Fibroblast of gingiva (primary cell): Measurements from ENCODE around the gene KBTBD8.

Experiments used
- DNase-seq: peaks from one replicate; pipeline ENCODE4 v3.0.0-alpha.2; 2011; ENCODE audit warnings: low read depth

Gene KBTBD8

DNA sequence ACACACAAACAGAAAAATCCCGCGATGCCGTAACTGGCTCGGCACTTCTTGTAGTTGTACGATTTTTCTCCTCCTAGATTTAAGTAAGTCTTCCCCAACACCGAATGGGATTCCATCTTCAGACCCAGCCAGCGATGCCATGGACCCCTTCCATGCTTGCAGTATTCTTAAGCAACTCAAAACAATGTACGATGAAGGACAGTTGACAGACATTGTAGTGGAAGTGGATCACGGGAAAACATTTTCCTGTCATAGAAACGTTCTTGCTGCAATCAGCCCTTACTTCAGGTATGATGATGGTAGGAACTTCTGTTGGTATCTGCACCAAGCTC, 763 bp downstream of the KBTBD8 start:
- no peak for DNase-seq

DNA sequence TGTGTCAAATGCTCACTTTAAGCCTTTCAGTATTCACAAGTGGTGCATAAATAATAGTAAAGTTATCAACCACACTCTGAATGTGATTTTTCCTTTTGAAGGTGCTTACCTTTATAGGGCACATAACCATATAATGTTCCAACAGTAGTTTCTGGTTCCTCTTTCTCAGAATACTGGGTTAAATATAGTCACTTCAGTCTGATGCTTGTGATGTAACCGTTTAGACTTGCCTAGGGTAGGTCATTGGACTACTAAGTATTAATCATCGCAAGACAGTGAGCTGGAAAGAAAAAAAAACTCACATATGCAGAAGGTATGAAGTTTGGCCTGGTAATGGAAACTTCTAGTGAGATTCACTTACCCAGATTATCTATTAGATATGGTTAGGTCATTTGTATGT, 1.9 kb downstream of the KBTBD8 start:
- DNase-seq = no peak

DNA sequence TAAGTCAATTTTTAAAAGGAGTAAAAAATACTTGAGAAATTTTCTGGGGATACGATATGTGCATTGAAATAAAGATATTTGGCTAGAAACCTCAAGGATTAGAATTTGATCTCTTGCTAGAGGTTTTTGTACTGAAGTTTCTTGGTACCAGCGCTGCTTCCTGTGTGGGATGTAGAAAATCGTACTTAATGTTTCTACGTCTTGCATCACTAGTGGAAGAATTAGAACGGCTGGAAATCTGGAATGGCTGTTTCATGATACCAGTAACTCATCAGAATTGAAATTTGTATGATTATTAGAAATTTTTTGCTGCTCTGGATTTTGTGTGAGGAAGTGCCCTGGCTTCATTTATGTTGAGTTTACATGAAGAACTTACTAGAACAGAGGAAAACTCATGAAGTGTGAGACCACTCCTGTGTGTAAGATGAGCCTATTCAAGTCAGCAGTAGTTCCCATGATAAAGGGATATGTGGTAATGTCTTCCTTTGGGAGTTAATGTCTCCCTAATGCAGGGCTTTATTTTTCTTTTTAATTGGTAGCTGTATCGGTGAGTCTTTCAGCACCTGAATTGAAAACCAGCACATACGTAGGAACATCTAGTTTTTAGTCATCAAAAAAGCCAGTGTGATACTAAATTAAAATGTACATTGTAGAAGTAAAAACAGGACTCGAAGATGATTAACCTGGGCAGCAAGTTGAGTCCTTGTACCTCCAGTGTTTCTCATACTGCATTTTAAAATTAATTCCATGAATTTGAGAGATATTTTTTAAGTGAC, 3.2 kb downstream of the KBTBD8 start:
- DNase-seq = no peak

DNA sequence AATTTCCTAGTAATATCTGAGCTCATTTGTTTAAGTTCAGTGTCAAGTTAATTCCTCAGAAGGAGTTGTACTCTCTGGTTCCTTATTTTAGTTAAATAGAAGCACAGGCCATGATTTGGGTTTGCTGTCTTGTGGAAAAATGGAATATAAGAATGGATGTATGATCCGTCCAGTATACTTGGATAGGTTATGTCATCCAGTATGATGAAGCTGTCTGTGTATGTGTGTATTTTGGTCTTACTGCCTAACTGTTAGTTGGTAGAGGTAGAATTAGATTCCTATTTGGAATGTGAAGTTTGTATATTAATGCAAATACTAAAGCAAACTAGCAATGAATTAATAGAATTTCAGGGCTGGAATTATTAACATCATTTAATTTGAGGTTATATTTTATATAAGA, 7.9 kb downstream of the KBTBD8 start:
- DNase-seq = no peak

DNA sequence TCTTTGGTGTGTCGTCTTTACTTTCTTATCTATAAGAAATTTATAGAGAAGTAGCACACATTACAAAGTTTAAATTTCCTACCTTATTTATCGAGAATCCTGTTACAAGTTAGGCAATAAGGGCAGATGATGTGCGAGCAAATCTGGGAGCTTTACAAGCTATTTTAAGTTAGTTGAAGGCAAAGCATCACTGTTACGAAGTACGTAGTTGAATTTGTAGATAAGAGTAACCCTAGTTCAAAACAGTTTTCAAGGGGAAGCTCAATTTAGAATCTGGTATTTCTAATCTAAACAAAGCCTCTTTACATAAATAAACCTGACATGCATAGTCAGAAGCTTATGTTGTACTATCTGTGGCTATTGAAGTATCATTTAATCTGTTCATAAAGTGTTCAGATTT, 8.4 kb downstream of the KBTBD8 start:
- DNase-seq = no peak

DNA sequence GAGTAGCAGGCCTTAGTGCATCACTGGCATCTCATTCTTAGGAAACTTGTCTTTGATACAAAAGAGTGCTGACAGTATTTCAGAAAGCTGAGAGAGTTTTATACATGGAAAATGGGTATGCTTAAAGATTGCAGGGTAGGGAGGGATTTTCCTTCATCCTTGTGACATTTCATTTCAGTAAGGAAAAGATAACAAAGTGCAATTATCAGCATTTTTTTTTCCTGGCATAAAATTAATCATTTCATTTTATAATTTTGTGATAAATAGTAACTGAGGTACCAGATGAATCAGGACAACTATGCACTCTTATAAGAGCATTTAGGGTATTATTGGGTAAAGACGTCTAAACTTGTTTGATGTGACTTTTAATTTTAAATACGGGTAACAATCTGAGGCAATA, 10.3 kb downstream of the KBTBD8 start:
- no peak for DNase-seq

DNA sequence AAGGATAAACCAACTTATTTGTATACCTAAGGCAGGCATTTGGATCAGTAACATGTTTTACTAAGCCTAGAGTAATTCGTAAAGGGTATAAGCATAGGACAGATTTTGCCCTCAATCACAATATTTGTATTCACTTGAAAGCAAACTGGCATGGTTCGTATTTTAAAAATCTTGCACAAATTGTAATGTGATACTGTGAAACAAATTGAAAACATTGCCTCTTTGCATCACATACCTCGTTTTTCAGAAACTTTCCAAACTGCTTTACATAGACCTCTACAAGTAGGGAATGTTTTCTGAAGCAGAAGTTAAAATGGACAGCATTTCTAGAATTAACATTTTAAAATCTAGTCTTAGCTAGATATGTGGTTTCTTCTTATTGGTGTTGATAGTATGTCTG, 11.6 kb downstream of the KBTBD8 start:
- peak; percentile 49 for DNase-seq

DNA sequence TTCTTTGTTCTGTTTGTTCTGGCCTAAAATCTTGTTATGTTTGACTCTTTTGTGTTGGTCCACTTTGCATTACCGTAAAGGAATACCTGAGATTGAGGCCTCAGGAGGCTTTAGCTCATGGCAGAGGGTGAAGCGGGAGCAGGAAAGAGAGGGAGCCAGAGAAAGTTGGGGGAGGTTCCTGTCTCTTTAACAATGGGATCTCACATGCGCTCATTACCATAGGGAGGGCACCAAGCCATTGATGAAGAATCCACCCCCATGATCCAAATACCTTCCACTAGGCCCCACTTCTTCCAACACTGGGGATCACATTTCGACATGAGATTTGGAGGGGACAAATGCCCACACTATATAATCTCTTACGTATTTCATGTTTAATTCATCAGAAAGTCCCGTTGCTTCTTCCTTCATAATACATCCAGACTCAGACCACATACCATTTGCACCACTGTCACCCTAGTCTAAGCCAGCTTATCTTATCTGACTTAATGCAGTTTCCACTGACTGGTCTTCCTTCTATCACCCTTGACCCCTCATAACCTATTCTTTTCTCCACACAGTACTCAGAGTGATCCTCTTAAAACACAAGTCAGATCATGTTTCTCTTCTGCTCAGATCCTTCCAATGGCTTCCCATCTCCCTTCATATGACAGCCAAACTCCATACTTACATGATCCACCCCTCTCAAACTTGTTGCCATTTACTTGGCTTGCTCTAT, 13.5 kb downstream of the KBTBD8 start:
- DNase-seq = no peak

DNA sequence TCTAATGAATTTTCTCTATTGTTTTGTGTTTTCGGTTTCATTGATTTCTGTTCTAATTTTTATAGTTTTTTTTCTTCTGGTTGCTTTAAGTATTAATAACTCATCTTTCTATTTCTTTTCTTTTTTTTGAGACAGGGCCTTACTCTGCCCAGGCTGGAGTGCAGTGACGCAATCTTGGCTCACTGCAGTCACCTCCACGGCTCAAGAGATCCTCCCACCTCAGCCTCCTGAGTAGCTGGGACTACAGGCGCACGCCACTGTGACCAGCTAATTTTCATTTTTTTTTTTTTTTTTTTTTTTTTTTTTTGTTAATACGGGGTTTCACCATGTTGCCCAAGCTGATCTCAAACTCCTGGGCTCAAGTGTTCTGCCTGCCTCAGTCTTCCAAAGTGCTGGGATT, 14.5 kb downstream of the KBTBD8 start:
- DNase-seq = no peak

DNA sequence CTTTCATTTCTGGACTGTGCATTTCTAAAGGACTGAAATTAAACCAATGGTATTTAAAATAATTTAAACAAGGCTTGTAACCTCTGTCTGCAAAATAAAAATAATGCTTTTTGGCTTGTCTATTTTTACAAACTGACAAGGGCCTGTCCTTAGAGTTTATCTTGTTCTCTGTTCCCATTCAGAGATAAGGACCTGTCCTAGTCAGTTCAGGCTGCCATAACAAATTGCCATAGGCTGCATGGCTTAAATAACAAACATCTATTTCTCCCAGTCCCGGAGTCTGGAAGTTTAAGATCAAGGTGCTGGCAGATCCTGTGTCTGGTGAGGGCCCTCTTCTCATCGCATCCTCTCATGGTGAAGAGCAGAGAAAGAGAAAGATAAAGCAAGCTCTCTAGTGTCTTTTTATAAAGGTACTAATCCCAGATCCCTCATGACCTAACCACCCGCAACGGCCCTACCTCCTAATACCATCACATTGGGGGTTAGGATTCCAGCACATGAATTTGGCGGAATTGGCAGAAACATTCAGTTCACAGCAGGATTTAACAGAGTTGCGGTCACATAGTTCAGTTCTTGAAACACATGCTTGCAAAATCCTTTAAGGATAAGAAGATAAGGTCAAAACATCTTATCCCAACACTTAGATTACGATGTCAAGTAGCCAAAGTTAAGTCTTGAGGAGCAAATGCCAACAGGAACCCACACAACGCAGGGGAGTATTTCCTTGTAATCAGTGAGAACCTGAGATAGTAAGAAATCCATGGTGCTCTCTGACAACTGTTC, 17.8 kb downstream of the KBTBD8 start:
- no peak for DNase-seq

DNA sequence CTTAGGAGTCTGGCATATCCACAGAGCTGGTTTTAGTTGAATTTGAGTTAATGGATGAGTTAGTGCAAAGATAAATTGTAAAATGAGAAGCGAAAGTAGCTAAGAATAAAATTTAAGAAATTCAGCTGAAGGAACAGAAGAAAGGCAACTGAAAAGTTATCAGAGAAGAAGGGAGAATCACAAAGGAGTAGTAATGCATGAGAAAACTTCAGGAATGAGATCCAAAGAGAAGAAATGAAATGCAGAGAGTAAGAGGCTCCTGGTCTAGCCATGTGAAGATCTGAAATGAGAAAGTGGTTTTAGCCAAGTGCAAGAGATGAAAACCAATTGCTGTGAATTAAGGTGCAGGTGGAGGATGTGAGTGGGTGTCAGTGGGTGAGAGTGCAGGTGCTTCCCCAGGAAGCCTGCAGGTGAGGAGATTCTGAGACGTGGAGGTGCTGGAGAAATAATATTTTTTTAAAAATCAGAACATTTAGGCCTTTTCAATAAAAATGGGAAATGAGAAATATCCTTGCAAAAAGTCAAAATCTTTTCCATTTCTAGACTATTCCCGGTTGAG, 18.5 kb downstream of the KBTBD8 start:
- DNase-seq = no peak

DNA sequence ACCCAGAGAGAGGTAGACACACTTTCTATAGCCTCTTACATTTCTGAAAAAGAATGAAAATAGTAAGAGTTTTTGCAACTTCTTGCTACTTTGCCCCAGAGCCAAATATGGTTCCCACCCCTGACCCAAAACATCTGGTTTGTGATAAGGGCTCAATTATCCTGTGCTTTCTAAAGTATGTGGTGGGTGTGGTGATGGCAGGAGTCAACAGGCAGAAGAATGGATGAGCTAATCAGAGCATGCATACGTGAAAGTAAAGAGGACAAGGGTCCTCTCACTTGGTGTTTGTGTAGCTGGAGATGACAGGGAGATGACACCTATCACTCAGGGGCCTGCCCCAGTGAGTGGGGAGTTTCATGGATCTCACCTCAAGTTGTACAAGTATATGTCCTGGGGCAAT, 19.1 kb downstream of the KBTBD8 start:
- DNase-seq = peak; percentile 14

DNA sequence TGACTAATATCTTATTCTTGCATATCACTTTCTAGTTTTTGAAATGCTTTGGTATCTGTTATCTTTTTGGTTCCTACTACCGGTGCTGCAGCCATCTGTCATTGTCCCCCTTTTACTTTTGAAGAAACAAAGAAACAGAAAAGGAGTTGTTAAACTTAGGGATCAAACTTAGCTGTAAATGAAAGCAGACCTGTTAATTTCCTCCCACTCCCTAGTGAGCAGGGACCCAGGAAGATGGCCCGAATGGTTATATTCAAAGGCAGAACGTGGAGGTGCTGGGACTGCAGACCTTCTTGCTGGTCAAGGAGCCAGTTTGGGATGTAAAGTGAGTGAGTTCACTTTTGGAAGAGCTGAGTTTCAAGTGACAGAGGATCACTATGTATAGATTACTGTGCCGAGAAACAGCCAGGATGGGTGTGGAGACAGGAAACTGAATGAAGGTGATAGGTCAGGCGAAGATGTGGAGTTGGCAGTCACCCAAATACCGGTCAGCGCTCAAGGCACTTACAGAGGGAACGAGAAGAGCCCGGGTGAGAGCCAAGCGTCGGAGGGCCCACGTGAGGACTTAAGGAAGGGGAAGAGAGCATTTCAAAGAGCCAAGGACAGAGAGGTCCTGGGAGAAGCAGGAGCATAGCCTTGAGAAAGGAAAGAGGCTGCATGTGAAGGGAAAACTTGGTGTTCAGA, 20.1 kb downstream of the KBTBD8 start:
- no peak for DNase-seq

DNA sequence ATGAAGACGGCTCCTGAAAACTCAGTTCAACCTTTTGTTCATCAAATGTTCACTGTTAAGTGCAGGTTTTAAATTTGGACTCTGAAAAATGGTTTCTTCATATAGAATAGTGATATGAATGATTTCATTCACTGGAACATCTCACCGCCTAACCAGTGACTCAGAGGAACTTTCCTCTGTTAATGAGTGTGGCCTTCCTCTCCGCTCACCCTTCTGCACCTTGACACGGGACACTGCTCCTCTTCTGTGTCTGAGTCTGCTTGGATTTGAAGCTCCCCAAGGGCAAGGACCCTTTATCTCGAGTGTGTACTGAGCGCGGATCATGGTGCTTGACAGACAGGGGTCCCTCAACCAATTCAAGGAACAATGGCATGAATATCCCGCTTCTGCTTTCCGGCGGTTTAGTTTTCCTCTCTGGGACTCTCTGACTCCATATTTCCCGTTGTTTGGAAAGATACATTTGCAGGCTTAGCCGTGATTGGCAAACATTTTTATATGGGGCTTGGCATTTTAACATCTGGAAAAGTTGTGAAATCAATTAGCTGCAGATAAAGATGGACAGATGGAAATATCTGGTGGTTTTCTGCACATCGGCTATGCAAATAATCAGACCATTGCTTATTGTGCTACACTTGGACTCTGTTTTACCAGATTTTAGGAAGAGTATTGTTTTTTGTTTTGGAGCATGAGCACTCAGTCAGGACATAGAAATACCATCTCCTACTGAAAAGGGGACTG, 20.9 kb downstream of the KBTBD8 start:
- peak; percentile 34 for DNase-seq

DNA sequence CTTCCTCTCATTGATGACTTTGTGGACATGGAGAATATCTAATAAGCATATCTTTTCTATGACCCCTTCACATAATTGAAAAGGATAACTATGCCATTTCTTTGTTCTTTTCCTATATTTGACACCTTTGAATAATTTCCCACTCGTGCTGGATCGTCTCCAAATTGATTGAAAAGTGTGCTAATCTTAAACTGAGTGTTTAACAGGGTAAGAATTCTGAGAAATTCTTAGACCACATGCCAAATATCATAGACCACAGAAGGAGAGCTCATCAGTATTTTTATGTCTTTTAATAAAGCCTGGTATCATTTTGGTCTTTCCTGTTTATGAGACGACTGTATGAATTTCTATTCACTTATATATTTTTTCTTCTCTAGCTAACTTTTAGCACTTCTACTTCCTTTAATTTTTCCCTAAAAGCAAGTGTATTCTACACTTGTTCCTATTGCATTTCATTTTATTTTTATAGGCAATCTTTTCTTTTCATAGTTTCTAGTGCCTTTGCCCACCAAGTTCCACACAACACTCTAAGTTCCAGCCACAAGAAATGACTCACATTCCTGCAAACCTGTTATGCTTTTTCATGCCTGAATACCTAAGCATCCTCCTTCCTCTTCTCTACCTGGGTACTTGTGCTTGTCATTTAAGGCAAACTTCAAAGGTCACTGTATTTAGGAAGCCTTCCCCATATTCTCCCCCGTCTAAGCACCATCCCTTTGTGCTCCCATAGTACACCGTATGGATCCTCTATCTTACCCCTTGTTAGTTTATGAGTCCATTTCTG, 30.1 kb downstream of the KBTBD8 start:
- no peak for DNase-seq

DNA sequence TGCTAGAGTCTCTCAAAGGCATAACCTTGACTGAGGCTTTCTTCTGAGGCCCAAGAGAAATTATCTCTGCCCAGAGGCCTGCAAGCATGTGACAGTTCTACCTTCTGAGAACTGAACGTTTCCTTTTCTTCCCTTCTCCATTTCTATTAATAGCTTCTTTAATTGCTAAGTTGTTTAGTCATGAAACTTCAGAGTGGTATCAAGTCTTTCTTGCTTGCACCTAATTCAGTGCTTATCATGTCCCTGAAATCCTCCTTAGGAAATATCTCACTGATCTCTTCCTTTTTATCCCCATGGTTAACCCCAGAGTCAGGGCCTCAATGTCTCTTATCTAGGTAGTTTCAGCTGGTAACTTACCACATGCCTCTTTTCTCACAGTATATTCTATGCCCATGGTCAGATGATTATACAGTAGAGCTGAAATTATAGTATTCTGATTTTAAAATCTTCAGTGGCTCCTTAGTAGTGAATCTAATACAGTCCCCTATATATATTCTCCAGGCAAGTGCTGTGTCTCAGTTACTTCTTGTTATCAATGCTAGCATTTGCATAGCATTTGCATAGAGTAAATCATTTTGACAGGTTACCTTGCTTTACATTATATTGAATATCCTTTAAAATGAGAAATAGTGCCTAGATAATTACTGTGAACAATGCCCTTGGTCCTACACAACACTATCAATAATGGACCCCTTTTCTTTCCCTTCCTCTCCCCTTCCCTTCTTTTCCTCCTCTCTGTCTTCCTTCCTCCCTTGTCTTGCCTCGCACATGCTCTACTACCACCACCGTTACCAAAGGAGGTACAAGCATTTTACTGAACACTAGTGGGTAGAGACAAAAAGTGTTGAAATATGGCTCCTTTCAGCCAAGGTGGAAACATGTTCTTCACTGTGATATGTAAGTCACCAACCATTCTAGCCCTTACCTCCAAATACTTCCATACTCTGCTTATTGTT, 33.0 kb downstream of the KBTBD8 start:
- no peak for DNase-seq

DNA sequence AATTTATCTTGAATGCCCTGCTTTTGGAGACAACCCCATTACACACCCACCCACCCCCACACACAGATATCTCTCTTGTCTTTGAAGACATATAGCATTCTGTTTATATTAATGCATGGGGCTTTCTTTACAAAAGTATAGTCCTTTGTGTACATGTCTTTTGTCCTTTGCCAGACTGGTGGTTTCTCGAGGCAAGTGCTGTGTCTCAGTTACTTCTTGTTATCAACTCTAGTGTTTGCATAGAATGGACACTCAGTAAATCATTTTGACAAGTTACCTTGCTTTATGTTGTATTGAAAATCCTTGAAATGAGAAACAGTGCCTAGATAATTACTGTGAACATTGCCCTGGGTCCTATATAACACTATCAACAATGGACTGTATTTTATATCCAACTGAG, 33.9 kb downstream of the KBTBD8 start:
- DNase-seq = no peak

DNA sequence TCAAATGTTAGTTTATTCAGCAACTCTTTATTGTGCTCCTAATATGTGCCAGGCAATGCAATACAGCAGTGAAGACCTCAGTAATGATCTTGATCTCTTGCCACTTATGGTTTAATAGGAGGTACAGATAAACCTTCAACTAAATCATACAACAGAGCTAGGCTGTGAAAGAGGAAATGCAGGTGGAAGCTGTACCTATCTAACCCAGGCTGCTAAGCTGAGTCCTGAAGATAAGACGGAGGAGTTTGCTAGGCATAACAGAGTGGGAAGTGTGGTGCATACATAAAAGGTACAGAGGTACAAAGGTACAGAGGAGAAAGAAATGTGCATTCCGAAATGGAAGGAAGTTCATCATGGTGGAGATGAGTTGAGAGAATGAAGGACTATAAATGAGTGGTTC, 35.0 kb downstream of the KBTBD8 start:
- DNase-seq = no peak

DNA sequence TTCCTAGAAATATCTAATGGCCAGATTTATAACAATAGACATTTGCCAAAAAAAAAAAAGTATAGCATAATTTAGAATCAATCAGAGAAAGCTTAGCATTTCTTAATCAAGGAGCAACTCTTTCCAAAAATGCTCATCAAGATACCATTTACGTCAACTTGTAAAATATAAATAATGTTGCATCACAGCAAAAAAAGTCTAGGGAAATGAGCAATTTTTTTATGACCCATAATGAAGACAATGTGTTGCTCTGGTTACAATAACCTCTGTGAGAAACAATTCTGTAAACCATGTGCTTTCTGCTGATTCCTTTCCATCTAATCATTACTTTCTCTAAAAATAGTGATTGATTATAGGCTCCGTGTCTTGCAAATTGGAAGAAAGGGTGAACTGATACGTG, 36.3 kb downstream of the KBTBD8 start:
- peak; percentile 42 for DNase-seq

DNA sequence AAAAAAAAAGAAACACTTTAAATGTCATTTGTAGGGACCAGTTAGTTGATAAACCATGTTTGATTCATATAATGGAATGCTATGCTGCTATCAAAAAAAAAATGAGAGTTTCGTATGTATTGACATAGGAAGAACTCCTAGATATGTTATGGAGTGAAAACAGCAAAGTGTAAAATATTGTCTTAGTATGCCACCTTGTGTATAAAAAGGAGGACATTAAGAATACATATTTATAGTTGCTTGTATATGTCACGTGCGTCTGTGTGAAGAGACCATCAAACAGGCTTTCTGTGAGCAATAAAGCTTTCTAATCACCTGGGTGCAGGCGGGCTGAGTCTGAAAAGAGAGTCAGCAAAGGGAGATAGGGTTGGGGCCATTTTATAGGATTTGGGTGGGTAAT, 39.5 kb downstream of the KBTBD8 start:
- peak; percentile 21 for DNase-seq
